Subcutaneous abdominal adipose tissue (tissue), 5 donors: ENCODE results near the gene CHD5.
"Not testable (repeated sequence)": the region's sequence is repeated elsewhere in the genome, so short reads cannot be mapped to it uniquely, and the experiment has no call there.

Experiments
- H3K27ac ChIP-seq: one replicate; pipeline ENCODE4 v1.7.0; 2013; ENCODE audit warnings: low read depth, mild to moderate bottlenecking, inconsistent platforms, low read length, moderate library complexity
- H3K27me3 ChIP-seq, 5 donors: one replicate each; pipeline ENCODE4 v1.7.0; 2013; ENCODE audit warnings: low read length in 5 of 5, inconsistent platforms in 1 of 5; ENCODE audit not compliant: control insufficient read depth in 5 of 5, insufficient read depth in 4 of 5
- H3K36me3 ChIP-seq, 5 donors: one replicate each; pipeline ENCODE4 v1.7.0; 2013; ENCODE audit warnings: low read length in 5 of 5; ENCODE audit not compliant: control insufficient read depth in 5 of 5, insufficient read depth in 5 of 5
- H3K4me1 ChIP-seq, 5 donors: one replicate each; pipeline ENCODE4 v1.7.0; 2013; ENCODE audit warnings: low read length in 5 of 5, mild to moderate bottlenecking in 3 of 5, moderate library complexity in 1 of 5; ENCODE audit not compliant: control insufficient read depth in 5 of 5, insufficient read depth in 5 of 5
- H3K4me3 ChIP-seq, 5 donors: one replicate each; pipeline ENCODE4 v1.7.0; 2013; ENCODE audit warnings: low read length in 5 of 5, low read depth in 1 of 5
- H3K9ac ChIP-seq, 5 donors: one replicate each; pipeline ENCODE4 v1.7.0; 2013; ENCODE audit warnings: low read length in 5 of 5, mild to moderate bottlenecking in 4 of 5, moderate library complexity in 3 of 5
- H3K9me3 ChIP-seq, 5 donors: one replicate each; pipeline ENCODE4 v1.7.0; 2013; ENCODE audit warnings: low read length in 5 of 5; ENCODE audit not compliant: control insufficient read depth in 5 of 5
- donor health status: healthy.
- donor health status: healthy.
- donor health status: healthy.
- donor health status: healthy.
- donor health status: healthy.

CHD5 gene

GRCh38 chr1:6069573-6069972, 110.5 kb downstream of the CHD5 start:
- H3K9ac ChIP-seq: no peak overlapping the region
- no peak overlapping the region for H3K4me3 ChIP-seq
- H3K27me3 ChIP-seq: peaks cover 2 to 6% (median 3%) of the 10 kb centered on the region in 5 donors
- H3K36me3 ChIP-seq: peaks cover 0 to 17% (median 0%) of the 10 kb centered on the region in 5 donors
- H3K9me3 ChIP-seq: no peaks in the 10 kb centered on the region
- peaks cover 0 to 19% (median 7%) of the 10 kb centered on the region in 5 donors for H3K4me1 ChIP-seq
- H3K27ac ChIP-seq: no peak overlapping the region

- H3K9me3 ChIP-seq: no peaks in the 10 kb centered on the region
- H3K27ac ChIP-seq: no peak overlapping the region
- no peak overlapping the region for H3K4me3 ChIP-seq
- peaks cover 0 to 14% (median 0%) of the 10 kb centered on the region in 5 donors for H3K36me3 ChIP-seq
- H3K9ac ChIP-seq: no peak overlapping the region
- H3K27me3 ChIP-seq: peaks cover 3 to 9% (median 4%) of the 10 kb centered on the region in 5 donors
- H3K4me1 ChIP-seq: peaks cover 0 to 22% (median 7%) of the 10 kb centered on the region in 5 donors
Observed at GRCh38 chr1:6068932-6069331, 111.2 kb downstream of the CHD5 start.

DNA sequence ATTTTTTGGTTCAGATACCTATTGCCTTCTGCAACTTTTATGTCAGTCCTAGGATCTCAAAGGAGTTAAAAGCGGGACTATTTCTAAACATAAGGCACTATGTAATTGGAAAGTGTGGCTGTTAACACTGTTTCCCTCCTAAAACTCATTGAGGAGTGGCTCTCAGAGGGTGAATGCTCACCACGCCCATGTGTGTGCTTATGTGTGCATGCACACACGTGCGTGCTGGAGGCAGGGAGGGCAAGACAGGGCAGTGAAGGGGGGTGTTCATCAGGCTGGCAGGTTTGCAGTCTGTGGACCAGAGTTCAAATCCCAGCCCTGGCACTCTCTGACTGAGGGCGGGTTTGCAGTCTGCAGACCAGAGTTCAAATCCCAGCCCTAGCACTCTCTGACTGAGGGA, 112.0 kb downstream of the CHD5 start:
- peaks cover 3 to 12% (median 4%) of the 10 kb centered on the region in 5 donors for H3K27me3 ChIP-seq
- no peak overlapping the region for H3K4me3 ChIP-seq

DNA sequence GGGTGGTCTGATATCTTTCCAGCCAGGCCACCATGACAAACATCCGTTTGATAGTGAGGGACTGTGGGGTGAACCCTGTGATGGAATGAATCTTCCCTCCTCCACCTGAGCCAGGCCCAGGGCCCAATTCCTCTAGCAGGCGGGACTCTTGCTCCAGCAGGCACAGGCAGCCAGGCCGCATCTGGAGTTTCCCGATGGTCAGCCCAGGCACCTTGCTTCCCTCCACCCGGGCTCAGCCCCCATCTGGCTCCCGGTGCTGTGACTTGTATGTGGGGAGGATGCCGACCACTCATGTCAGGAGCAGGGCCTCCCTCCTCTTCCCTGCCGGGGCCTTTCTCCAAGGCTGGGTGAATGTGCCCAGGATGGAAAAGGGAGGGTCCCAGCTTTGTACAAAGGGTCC, 113.4 kb downstream of the CHD5 start:
- Histone ChIP-seq H3K27ac (no peak overlapping the region), H3K27me3 (peaks cover 3 to 12% (median 4%) of the 10 kb centered on the region in 5 donors), H3K4me1 (peaks cover 0 to 24% (median 7%) of the 10 kb centered on the region in 5 donors)

More for the DNA sequence above, 112.0 kb downstream of the CHD5 start:
- Histone ChIP-seq H3K36me3 (peaks cover 0 to 8% (median 0%) of the 10 kb centered on the region in 5 donors), H3K9ac (no peak overlapping the region), H3K4me1 (peaks cover 0 to 24% (median 7%) of the 10 kb centered on the region in 5 donors), H3K27ac (no peak overlapping the region), H3K9me3 (no peaks in the 10 kb centered on the region)

GRCh38 chr1:6065093-6065858, 114.8 kb downstream of the CHD5 start:
- no peak overlapping the region for H3K4me3 ChIP-seq
- H3K36me3 ChIP-seq: peaks cover 0 to 4% (median 0%) of the 10 kb centered on the region in 5 donors
- H3K9ac ChIP-seq: no peak overlapping the region
- no peaks in the 10 kb centered on the region for H3K9me3 ChIP-seq
- peaks cover 0 to 24% (median 7%) of the 10 kb centered on the region in 5 donors for H3K4me1 ChIP-seq
- H3K27me3 ChIP-seq: peaks cover 3 to 12% (median 4%) of the 10 kb centered on the region in 5 donors
- no peak overlapping the region for H3K27ac ChIP-seq

More for the DNA sequence above, 113.4 kb downstream of the CHD5 start:
- Histone ChIP-seq H3K36me3 (peaks cover 0 to 4% (median 0%) of the 10 kb centered on the region in 5 donors), H3K9me3 (no peaks in the 10 kb centered on the region), H3K4me3 (no peak overlapping the region), H3K9ac (no peak overlapping the region)

DNA sequence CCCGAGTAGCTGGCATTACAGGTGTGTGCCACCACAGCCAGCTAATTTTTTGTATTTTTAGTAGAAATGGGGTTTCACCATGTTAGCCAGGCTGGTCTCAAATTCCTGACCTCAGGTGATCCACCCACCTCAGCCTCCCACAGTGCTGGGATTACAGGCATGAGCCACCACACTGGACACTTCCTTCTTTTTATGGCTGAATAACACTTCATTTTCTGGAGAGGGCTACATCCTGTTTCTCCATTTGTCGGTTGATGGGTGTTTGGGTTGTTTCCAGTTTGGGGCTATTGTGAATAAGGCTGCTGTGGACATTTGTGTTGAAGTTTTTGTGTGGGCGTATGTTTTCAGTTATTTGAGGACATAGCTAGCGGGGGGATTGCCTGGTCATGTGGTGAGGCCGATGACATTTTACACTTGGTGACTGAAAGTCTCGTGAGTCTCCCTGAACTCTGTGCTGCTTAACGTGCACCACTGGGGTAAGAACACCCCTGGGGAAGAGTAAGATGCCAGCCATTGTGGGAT, 116.5 kb downstream of the CHD5 start:
- not testable (repeated sequence) for H3K27ac ChIP-seq, H3K9me3 ChIP-seq, H3K36me3 ChIP-seq, H3K4me3 ChIP-seq, H3K9ac ChIP-seq
- peaks cover 2 to 38% (median 11%) of the 10 kb centered on the region in 5 donors for H3K4me1 ChIP-seq
- peaks cover 3 to 16% (median 10%) of the 10 kb centered on the region in 5 donors for H3K27me3 ChIP-seq

GRCh38 chr1:6062670-6063069, 117.5 kb downstream of the CHD5 start:
- Histone ChIP-seq H3K4me1 (peaks cover 2 to 47% (median 14%) of the 10 kb centered on the region in 5 donors), H3K9me3 (no peaks in the 10 kb centered on the region), H3K27me3 (peaks cover 3 to 16% (median 10%) of the 10 kb centered on the region in 5 donors), H3K9ac (no peak overlapping the region), H3K4me3 (no peak overlapping the region), H3K36me3 (peaks cover 0 to 4% (median 0%) of the 10 kb centered on the region in 5 donors), H3K27ac (no peak overlapping the region)

- Histone ChIP-seq H3K4me3 (no peak overlapping the region), H3K27me3 (peaks cover 0 to 14% (median 10%) of the 10 kb centered on the region in 5 donors), H3K9me3 (no peaks in the 10 kb centered on the region), H3K9ac (no peak overlapping the region), H3K36me3 (peaks cover 0 to 3% (median 0%) of the 10 kb centered on the region in 5 donors), H3K4me1 (peaks cover under 1 to 43% (median 16%) of the 10 kb centered on the region in 5 donors), H3K27ac (no peak overlapping the region)
Observed at GRCh38 chr1:6059866-6060265, 120.3 kb downstream of the CHD5 start.

GRCh38 chr1:6057170-6057845, 122.8 kb downstream of the CHD5 start:
- peaks cover 0 to 8% (median 7%) of the 10 kb centered on the region in 5 donors for H3K27me3 ChIP-seq
- no peak overlapping the region for H3K9ac ChIP-seq
- peaks cover 0 to 5% (median 0%) of the 10 kb centered on the region in 5 donors for H3K36me3 ChIP-seq
- no peak overlapping the region for H3K27ac ChIP-seq
- no peak overlapping the region for H3K4me3 ChIP-seq
- H3K9me3 ChIP-seq: no peaks in the 10 kb centered on the region
- H3K4me1 ChIP-seq: peaks cover 0 to 34% (median 13%) of the 10 kb centered on the region in 5 donors
